Measurements from ENCODE around the gene TRAPPC13. TPM values are rescaled to one million over a fixed set of nuclear protein-coding genes. Genes with fewer than 3 reads are reported as not detected.

TRAPPC13 gene
- total RNA-seq, 1 donor from 2014 or later = 29.0 TPM

DNA sequence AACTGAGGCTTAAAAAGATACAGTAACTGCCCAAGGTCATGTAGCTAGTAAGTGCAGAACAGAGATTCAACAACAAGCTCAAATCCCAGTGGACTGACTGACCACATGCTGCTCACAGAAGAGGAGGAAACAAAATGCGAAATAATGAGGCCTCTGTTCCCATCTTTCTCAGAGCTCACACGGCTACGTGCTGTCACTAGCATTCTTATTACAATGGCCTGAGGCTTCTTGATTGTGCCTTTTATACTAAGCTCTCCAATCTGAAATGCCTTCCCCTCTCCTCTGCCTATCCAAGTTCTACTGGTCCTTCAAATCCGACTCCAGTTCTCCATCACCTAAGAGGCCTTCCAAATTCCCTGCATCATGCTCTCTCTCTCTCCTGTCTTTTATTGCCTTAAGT lies 71.1 kb downstream of the TRAPPC13 start:
- no peaks in the 10 kb centered on the region for H3K27me3 Mint-ChIP-seq
- intact Hi-C loops (cut with micrococcal nuclease) = no loop called here
- ChIA-PET CTCF (no interaction called here), POLR2A (interaction anchor here (0.8 to 0.9 kb wide), 2 partner anchors 26 to 230 kb away, joined by 3 read pairs; partner anchors contain the start of genes ERBIN, NLN and SGTB)
- H3K9me3 Mint-ChIP-seq = no peaks in the 10 kb centered on the region
- TF ChIP-seq, protein P1, sequence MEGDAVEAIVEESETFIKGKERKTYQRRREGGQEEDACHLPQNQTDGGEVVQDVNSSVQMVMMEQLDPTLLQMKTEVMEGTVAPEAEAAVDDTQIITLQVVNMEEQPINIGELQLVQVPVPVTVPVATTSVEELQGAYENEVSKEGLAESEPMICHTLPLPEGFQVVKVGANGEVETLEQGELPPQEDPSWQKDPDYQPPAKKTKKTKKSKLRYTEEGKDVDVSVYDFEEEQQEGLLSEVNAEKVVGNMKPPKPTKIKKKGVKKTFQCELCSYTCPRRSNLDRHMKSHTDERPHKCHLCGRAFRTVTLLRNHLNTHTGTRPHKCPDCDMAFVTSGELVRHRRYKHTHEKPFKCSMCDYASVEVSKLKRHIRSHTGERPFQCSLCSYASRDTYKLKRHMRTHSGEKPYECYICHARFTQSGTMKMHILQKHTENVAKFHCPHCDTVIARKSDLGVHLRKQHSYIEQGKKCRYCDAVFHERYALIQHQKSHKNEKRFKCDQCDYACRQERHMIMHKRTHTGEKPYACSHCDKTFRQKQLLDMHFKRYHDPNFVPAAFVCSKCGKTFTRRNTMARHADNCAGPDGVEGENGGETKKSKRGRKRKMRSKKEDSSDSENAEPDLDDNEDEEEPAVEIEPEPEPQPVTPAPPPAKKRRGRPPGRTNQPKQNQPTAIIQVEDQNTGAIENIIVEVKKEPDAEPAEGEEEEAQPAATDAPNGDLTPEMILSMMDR (IDR thresholded peaks at IDR 0.05) = no peak
- peaks cover 19% of the 10 kb centered on the region for H3K36me3 Mint-ChIP-seq (ENCODE audit: low read depth)
- DNase-seq (no peak), ATAC-seq (ENCODE audit: low read depth) (no peak)
- H3K4me1 Mint-ChIP-seq = peaks cover 18% of the 10 kb centered on the region
- H3K4me3 Mint-ChIP-seq = no peak overlapping the region
- H3K27ac Mint-ChIP-seq = no peak overlapping the region

- no peak overlapping the region for H3K27ac Mint-ChIP-seq
- DNase-seq (no peak), ATAC-seq (ENCODE audit: low read depth) (no peak)
- ChIA-PET POLR2A (no interaction called here), CTCF (no interaction called here)
- intact Hi-C loops (cut with micrococcal nuclease) = no loop called here
- TF ChIP-seq, protein P1 (IDR thresholded peaks at IDR 0.05) = no peak
- no peak overlapping the region for H3K4me3 Mint-ChIP-seq
- H3K27me3 Mint-ChIP-seq = no peaks in the 10 kb centered on the region
- H3K9me3 Mint-ChIP-seq = no peaks in the 10 kb centered on the region
- H3K36me3 Mint-ChIP-seq (ENCODE audit: low read depth) = peaks cover 19% of the 10 kb centered on the region
- H3K4me1 Mint-ChIP-seq = peaks cover 18% of the 10 kb centered on the region
Observed at GRCh38 chr5:65696892-65697291, 72.1 kb downstream of the TRAPPC13 start.

- ATAC-seq (ENCODE audit: low read depth) = no peak
- ChIA-PET CTCF (no interaction called here), POLR2A (no interaction called here)
- Mint-ChIP-seq H3K27ac (no peak overlapping the region), H3K4me1 (peaks cover 18% of the 10 kb centered on the region), H3K36me3 (ENCODE audit: low read depth) (peaks cover 29% of the 10 kb centered on the region), H3K27me3 (no peaks in the 10 kb centered on the region), H3K9me3 (no peaks in the 10 kb centered on the region), H3K4me3 (no peak overlapping the region)
- intact Hi-C loops (cut with micrococcal nuclease) = no loop called here
- no peak for DNase-seq
- TF ChIP-seq, protein P1 (IDR thresholded peaks at IDR 0.05) = no peak
Observed at GRCh38 chr5:65699338-65699737, 74.5 kb downstream of the TRAPPC13 start.

DNA sequence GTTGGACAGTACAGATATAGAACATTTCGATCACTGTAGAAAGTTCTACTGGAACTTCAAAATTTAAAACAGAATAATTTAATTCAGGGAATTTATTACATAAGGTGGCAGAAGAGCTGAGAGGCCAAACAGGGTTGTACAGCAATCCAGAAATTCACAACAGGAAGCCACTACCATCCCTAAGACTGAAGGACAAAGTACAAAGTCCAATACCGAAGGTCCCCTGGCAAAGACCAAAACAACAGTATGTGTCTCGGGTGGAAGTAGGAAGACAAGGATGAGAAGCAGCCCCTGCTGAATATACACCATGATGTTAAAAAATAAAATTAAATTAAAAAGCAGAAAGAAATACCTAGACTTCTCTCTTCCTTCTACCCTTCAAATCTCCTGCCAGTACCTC lies 77.2 kb downstream of the TRAPPC13 start:
- CTCF ChIA-PET = no interaction called here
- peaks cover 38% of the 10 kb centered on the region for H3K36me3 Mint-ChIP-seq (ENCODE audit: low read depth)
- ATAC-seq (ENCODE audit: low read depth) = no peak
- POLR2A ChIA-PET = no interaction called here
- H3K4me1 Mint-ChIP-seq = peaks cover 18% of the 10 kb centered on the region
- TF ChIP-seq, protein P1 (IDR thresholded peaks at IDR 0.05) = no peak
- H3K4me3 Mint-ChIP-seq = no peak overlapping the region
- H3K27me3 Mint-ChIP-seq = no peaks in the 10 kb centered on the region
- intact Hi-C loops (cut with micrococcal nuclease) = no loop called here
- no peaks in the 10 kb centered on the region for H3K9me3 Mint-ChIP-seq
- no peak overlapping the region for H3K27ac Mint-ChIP-seq
- DNase-seq = no peak

DNA sequence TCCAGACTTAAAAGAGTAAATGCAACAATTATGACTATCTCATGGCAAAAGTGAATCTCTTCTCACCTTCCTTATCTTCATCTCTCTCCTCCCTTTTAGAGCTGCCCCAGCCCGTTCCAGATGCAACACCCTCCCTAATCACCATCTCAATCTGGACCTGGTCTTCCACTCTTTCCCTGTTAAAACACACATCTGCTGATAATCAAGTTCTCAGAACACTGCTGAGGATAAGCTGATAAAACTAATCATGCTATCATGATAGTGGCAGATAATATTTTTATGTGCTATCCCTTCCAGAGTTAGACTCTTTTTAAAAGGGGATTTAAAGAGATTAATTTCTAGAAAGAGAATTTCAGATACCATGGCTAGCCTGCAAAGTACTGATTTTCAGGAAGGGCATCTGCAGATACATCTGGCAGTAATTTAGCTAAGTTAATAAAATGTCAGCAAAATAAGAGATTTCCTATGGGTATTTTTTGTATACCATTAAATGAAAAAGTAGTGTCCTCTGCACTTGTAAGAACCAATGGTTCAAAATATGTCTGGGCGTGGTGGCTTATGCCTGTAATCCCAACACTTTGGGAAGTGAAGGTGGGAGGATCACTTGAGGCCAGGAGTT lies 79.9 kb downstream of the TRAPPC13 start:
- intact Hi-C loops (cut with micrococcal nuclease) = no loop called here
- Mint-ChIP-seq H3K9me3 (no peaks in the 10 kb centered on the region), H3K4me3 (no peak overlapping the region), H3K4me1 (no peaks in the 10 kb centered on the region), H3K36me3 (ENCODE audit: low read depth) (peaks cover 33% of the 10 kb centered on the region), H3K27me3 (no peaks in the 10 kb centered on the region), H3K27ac (no peak overlapping the region)
- DNase-seq (no peak), ATAC-seq (ENCODE audit: low read depth) (no peak)
- POLR2A ChIA-PET = no interaction called here
- CTCF ChIA-PET = no interaction called here
- TF ChIP-seq, protein P1 (IDR thresholded peaks at IDR 0.05) = no peak
